Esophagus muscularis mucosa (tissue), 4 donors: ENCODE results near the gene PYGL.

Experiments
- EP300 ChIP-seq: sonication (generic); formaldehyde crosslinking; IDR thresholded peaks from one replicate; pipeline ENCODE4 v1.6.1; 2017; ENCODE audit warnings: antibody characterized with exemption
- POLR2A ChIP-seq: fragments of 450-650 bp; IDR thresholded peaks from one replicate; pipeline ENCODE4 v1.6.1; 2017; ENCODE audit warnings: antibody characterized with exemption, moderate library complexity, mild to moderate bottlenecking, low read depth
- POLR2AphosphoS5 ChIP-seq, 2 donors: sonication (generic); formaldehyde crosslinking; IDR thresholded peaks; one replicate each; pipeline ENCODE4 v1.6.1; 2017; ENCODE audit warnings: antibody characterized with exemption in 2 of 2
- TF ChIP-seq, protein P1 (sequence below), 3 experiments: fragments of 200-600 bp in 2 of 3; fragments of 450-650 bp in 1 of 3; sonication (generic) in 2 of 3; IDR thresholded peaks; one replicate each; pipeline ENCODE4 v1.5.1; 2017 to 2019; ENCODE audit warnings: antibody characterized with exemption in 3 of 3, mild to moderate bottlenecking in 2 of 3, moderate library complexity in 1 of 3

- TF ChIP-seq, protein P1, sequence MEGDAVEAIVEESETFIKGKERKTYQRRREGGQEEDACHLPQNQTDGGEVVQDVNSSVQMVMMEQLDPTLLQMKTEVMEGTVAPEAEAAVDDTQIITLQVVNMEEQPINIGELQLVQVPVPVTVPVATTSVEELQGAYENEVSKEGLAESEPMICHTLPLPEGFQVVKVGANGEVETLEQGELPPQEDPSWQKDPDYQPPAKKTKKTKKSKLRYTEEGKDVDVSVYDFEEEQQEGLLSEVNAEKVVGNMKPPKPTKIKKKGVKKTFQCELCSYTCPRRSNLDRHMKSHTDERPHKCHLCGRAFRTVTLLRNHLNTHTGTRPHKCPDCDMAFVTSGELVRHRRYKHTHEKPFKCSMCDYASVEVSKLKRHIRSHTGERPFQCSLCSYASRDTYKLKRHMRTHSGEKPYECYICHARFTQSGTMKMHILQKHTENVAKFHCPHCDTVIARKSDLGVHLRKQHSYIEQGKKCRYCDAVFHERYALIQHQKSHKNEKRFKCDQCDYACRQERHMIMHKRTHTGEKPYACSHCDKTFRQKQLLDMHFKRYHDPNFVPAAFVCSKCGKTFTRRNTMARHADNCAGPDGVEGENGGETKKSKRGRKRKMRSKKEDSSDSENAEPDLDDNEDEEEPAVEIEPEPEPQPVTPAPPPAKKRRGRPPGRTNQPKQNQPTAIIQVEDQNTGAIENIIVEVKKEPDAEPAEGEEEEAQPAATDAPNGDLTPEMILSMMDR (IDR thresholded peaks at IDR 0.05) = no peak
- TF ChIP-seq POLR2AphosphoS5 (IDR thresholded peaks at IDR 0.05) (no peak), POLR2A (no peak), EP300 (no peak)
Measured at GRCh38 chr14:50957296-50957695, 13.0 kb upstream of the PYGL start.
